ENCODE data around the gene CSNK1G2. TPM values are rescaled to one million over a fixed set of nuclear protein-coding genes. Genes with fewer than 3 reads are reported as not detected.

The CSNK1G2 gene
- total RNA-seq, 1 experiment from 2014 or later, result 59.2 TPM

GRCh38 chr19:1957562-1958248 lies 16.7 kb downstream of the CSNK1G2 start:
- Mint-ChIP-seq H3K4me3 (ENCODE audit: low read depth, unreplicated experiment) (no peak overlapping the region), H3K36me3 (ENCODE audit: insufficient read depth, unreplicated experiment) (peaks cover 15% of the 10 kb centered on the region), H3K9me3 (ENCODE audit: low read depth, unreplicated experiment) (no peaks in the 10 kb centered on the region), H3K4me1 (ENCODE audit: low read depth, unreplicated experiment) (no peaks in the 10 kb centered on the region), H3K27me3 (ENCODE audit: unreplicated experiment) (no peaks in the 10 kb centered on the region), H3K27ac (ENCODE audit: unreplicated experiment) (no peak overlapping the region)
- no peak for TF ChIP-seq CTCF (IDR thresholded peaks at IDR 0.05; ENCODE audit: unreplicated experiment)
- no peak for DNase-seq
- intact Hi-C loops (cut with micrococcal nuclease; ENCODE audit: unreplicated experiment), result no loop called here
- no TSS peak for BruUV-seq (replicated peaks)
- CTCF ChIA-PET, result no interaction called here

GRCh38 chr19:1959928-1960589 lies 19.1 kb downstream of the CSNK1G2 start:
- H3K9me3 Mint-ChIP-seq (ENCODE audit: low read depth, unreplicated experiment), result no peaks in the 10 kb centered on the region
- H3K27ac Mint-ChIP-seq (ENCODE audit: unreplicated experiment), result no peak overlapping the region
- no peaks in the 10 kb centered on the region for H3K4me1 Mint-ChIP-seq (ENCODE audit: low read depth, unreplicated experiment)
- intact Hi-C loops (cut with micrococcal nuclease; ENCODE audit: unreplicated experiment), result no loop called here
- TF ChIP-seq CTCF (IDR thresholded peaks at IDR 0.05; ENCODE audit: unreplicated experiment), result no peak
- no peak for DNase-seq
- no peak overlapping the region for H3K4me3 Mint-ChIP-seq (ENCODE audit: low read depth, unreplicated experiment)
- peaks cover 15% of the 10 kb centered on the region for H3K36me3 Mint-ChIP-seq (ENCODE audit: insufficient read depth, unreplicated experiment)
- BruUV-seq (replicated peaks), result no TSS peak
- no peaks in the 10 kb centered on the region for H3K27me3 Mint-ChIP-seq (ENCODE audit: unreplicated experiment)
- CTCF ChIA-PET, result no interaction called here

GRCh38 chr19:1961000-1961883 lies 20.3 kb downstream of the CSNK1G2 start:
- no peaks in the 10 kb centered on the region for H3K9me3 Mint-ChIP-seq (ENCODE audit: low read depth, unreplicated experiment)
- DNase-seq, result no peak
- intact Hi-C loops (cut with micrococcal nuclease; ENCODE audit: unreplicated experiment), result no loop called here
- no TSS peak for BruUV-seq (replicated peaks)
- CTCF ChIA-PET, result no interaction called here
- no peaks in the 10 kb centered on the region for H3K4me1 Mint-ChIP-seq (ENCODE audit: low read depth, unreplicated experiment)
- H3K36me3 Mint-ChIP-seq (ENCODE audit: insufficient read depth, unreplicated experiment), result peaks cover 22% of the 10 kb centered on the region
- no peaks in the 10 kb centered on the region for H3K27me3 Mint-ChIP-seq (ENCODE audit: unreplicated experiment)
- no peak for TF ChIP-seq CTCF (IDR thresholded peaks at IDR 0.05; ENCODE audit: unreplicated experiment)
- H3K4me3 Mint-ChIP-seq (ENCODE audit: low read depth, unreplicated experiment), result no peak overlapping the region
- no peak overlapping the region for H3K27ac Mint-ChIP-seq (ENCODE audit: unreplicated experiment)

GRCh38 chr19:1962674-1963073 lies 21.7 kb downstream of the CSNK1G2 start:
- intact Hi-C loops (cut with micrococcal nuclease; ENCODE audit: unreplicated experiment), result no loop called here
- no peak for TF ChIP-seq CTCF (IDR thresholded peaks at IDR 0.05; ENCODE audit: unreplicated experiment)
- Mint-ChIP-seq H3K9me3 (ENCODE audit: low read depth, unreplicated experiment) (no peaks in the 10 kb centered on the region), H3K27ac (ENCODE audit: unreplicated experiment) (no peak overlapping the region), H3K27me3 (ENCODE audit: unreplicated experiment) (no peaks in the 10 kb centered on the region), H3K36me3 (ENCODE audit: insufficient read depth, unreplicated experiment) (peaks cover 18% of the 10 kb centered on the region), H3K4me3 (ENCODE audit: low read depth, unreplicated experiment) (no peak overlapping the region), H3K4me1 (ENCODE audit: low read depth, unreplicated experiment) (no peaks in the 10 kb centered on the region)
- DNase-seq, result no peak
- BruUV-seq (replicated peaks), result no TSS peak
- CTCF ChIA-PET, result no interaction called here
